Measurements from ENCODE around the gene GLI3.
"Not testable (repeated sequence)": the region's sequence is repeated elsewhere in the genome, so short reads cannot be mapped to it uniquely, and the experiment has no call there.

Gene GLI3

GRCh38 chr7:42210333-42210732 lies 26.7 kb downstream of the GLI3 start:
- DNase-seq: no peak

- DNase-seq: not testable (repeated sequence)
Measured at GRCh38 chr7:42209085-42209484, 27.9 kb downstream of the GLI3 start.

GRCh38 chr7:42208572-42208971 lies 28.4 kb downstream of the GLI3 start:
- no peak for DNase-seq

GRCh38 chr7:42207420-42207819 lies 29.6 kb downstream of the GLI3 start:
- no peak for DNase-seq

GRCh38 chr7:42203336-42203735 lies 33.7 kb downstream of the GLI3 start:
- DNase-seq: no peak

GRCh38 chr7:42202601-42203000 lies 34.4 kb downstream of the GLI3 start:
- DNase-seq: no peak

- no peak for DNase-seq
Measured at GRCh38 chr7:42198974-42199668, 37.9 kb downstream of the GLI3 start.

GRCh38 chr7:42198296-42198695 lies 38.7 kb downstream of the GLI3 start:
- DNase-seq: no peak

- DNase-seq: no peak
Measured at GRCh38 chr7:42197451-42197850, 39.6 kb downstream of the GLI3 start.

GRCh38 chr7:42194238-42194637 lies 42.8 kb downstream of the GLI3 start:
- DNase-seq: no peak

GRCh38 chr7:42193471-42194129 lies 43.4 kb downstream of the GLI3 start:
- no peak for DNase-seq

- DNase-seq: no peak
Measured at GRCh38 chr7:42192851-42193461, 44.1 kb downstream of the GLI3 start.

- DNase-seq: no peak
Measured at GRCh38 chr7:42192066-42192465, 44.9 kb downstream of the GLI3 start.

- no peak for DNase-seq
Measured at GRCh38 chr7:42189535-42189934, 47.5 kb downstream of the GLI3 start.

- no peak for DNase-seq
Measured at GRCh38 chr7:42186151-42186550, 50.9 kb downstream of the GLI3 start.

- no peak for DNase-seq
Measured at GRCh38 chr7:42185726-42186125, 51.3 kb downstream of the GLI3 start.

GRCh38 chr7:42183547-42183946 lies 53.5 kb downstream of the GLI3 start:
- no peak for DNase-seq

GRCh38 chr7:42181566-42181965 lies 55.4 kb downstream of the GLI3 start:
- no peak for DNase-seq

GRCh38 chr7:42180806-42181205 lies 56.2 kb downstream of the GLI3 start:
- DNase-seq: no peak

GRCh38 chr7:42176724-42177101 lies 60.3 kb downstream of the GLI3 start:
- DNase-seq: no peak

GRCh38 chr7:42175834-42176723 lies 60.9 kb downstream of the GLI3 start:
- no peak for DNase-seq

GRCh38 chr7:42174391-42174912 lies 62.6 kb downstream of the GLI3 start:
- no peak for DNase-seq

GRCh38 chr7:42170724-42171123 lies 66.3 kb downstream of the GLI3 start:
- no peak for DNase-seq

All from hematopoietic multipotent progenitor cell treated with erythropoietin and hydrocortisone succinate and interleukin-3 and kit ligand, for 6 days (in vitro differentiated cells).